GM23338 (cell line): ENCODE measurements around the gene IL23R. TPM values are rescaled to one million over a fixed set of nuclear protein-coding genes. Genes with fewer than 3 reads are reported as not detected.

ENCODE experiments used
- ATAC-seq: fragments of 200-7000 bp; cut with Tn5 transposase; 3 replicates; pipeline ENCODE4 v1.9.1; 2020
- DNase-seq: peaks from one replicate; pipeline ENCODE4 v3.0.0-alpha.2; 2015; ENCODE audit warnings: low spot score
- H2AFZ ChIP-seq: fragments of 200-600 bp; sonication (generic); 2 replicates; pipeline ENCODE4 v1.8.0; 2016; ENCODE audit warnings: antibody characterized with exemption, mild to moderate bottlenecking, moderate library complexity
- H3F3A ChIP-seq: fragments of 200-600 bp; sonication (generic); replicated peaks from 2 replicates; pipeline ENCODE4 v1.8.0; 2017; ENCODE audit warnings: antibody characterized with exemption, mixed run types, low read depth
- H3K27ac ChIP-seq: fragments of 200-600 bp; sonication (generic); 2 replicates; pipeline ENCODE4 v1.6.1; 2016; ENCODE audit warnings: low read depth
- H3K27me3 ChIP-seq: fragments of 200-600 bp; sonication (generic); 2 replicates; pipeline ENCODE4 v1.8.0; 2016; ENCODE audit warnings: mild to moderate bottlenecking, mixed run types, moderate library complexity; ENCODE audit not compliant: insufficient read depth
- H3K36me3 ChIP-seq: fragments of 200-600 bp; sonication (generic); 2 replicates; pipeline ENCODE4 v1.8.0; 2016; ENCODE audit warnings: mild to moderate bottlenecking; ENCODE audit not compliant: insufficient read depth
- H3K4me1 ChIP-seq: fragments of 200-600 bp; sonication (generic); 2 replicates; pipeline ENCODE4 v1.8.0; 2016; ENCODE audit warnings: mild to moderate bottlenecking, moderate library complexity; ENCODE audit not compliant: insufficient read depth
- H3K4me2 ChIP-seq: fragments of 200-600 bp; sonication (generic); 2 replicates; pipeline ENCODE4 v1.7.1; 2017; ENCODE audit warnings: mixed run types
- H3K4me3 ChIP-seq: fragments of 200-600 bp; sonication (generic); 2 replicates; pipeline ENCODE4 v1.6.1; 2016; ENCODE audit warnings: mixed run types
- H3K79me2 ChIP-seq: fragments of 200-600 bp; sonication (generic); replicated peaks from 2 replicates; pipeline ENCODE4 v1.8.0; 2017; ENCODE audit warnings: mild to moderate bottlenecking; ENCODE audit not compliant: insufficient read depth
- H3K9me2 ChIP-seq: fragments of 200-600 bp; sonication (generic); 2 replicates; pipeline ENCODE4 v1.8.0; 2017; ENCODE audit not compliant: insufficient read depth
- H4K20me1 ChIP-seq: fragments of 200-600 bp; sonication (generic); replicated peaks from 2 replicates; pipeline ENCODE4 v1.8.0; 2017; ENCODE audit warnings: mild to moderate bottlenecking; ENCODE audit not compliant: insufficient read depth
- H3K27ac Mint-ChIP-seq: 2 replicates; pipeline ENCODE4 v1.8.0; 2020; ENCODE audit warnings: inconsistent platforms, mild to moderate bottlenecking, moderate library complexity, mixed read lengths
- H3K27me3 Mint-ChIP-seq: 3 replicates; pipeline ENCODE4 v1.8.0; 2022; ENCODE audit warnings: low read depth, mild to moderate bottlenecking, moderate library complexity, mixed read lengths, inconsistent platforms; ENCODE audit not compliant: insufficient read depth, poor library complexity
- H3K36me3 Mint-ChIP-seq: 3 replicates; pipeline ENCODE4 v1.8.0; 2021; ENCODE audit warnings: low read depth, mild to moderate bottlenecking, inconsistent platforms, moderate library complexity, mixed read lengths
- H3K4me1 Mint-ChIP-seq: 3 replicates; pipeline ENCODE4 v1.8.0; 2020; ENCODE audit warnings: mild to moderate bottlenecking, inconsistent platforms, mixed read lengths
- H3K4me3 Mint-ChIP-seq: 3 replicates; pipeline ENCODE4 v1.8.0; 2021; ENCODE audit warnings: moderate library complexity, mild to moderate bottlenecking, inconsistent platforms, mixed read lengths
- H3K9me3 Mint-ChIP-seq: 3 replicates; pipeline ENCODE4 v1.8.0; 2020; ENCODE audit warnings: moderate library complexity, mild to moderate bottlenecking, inconsistent platforms, mixed read lengths
- CREB1 ChIP-seq: fragments of 250-450 bp; sonication (Bioruptor Pico); IDR thresholded peaks from 2 replicates; pipeline ENCODE4 v1.5.0; 2020; ENCODE audit warnings: low read depth, mild to moderate bottlenecking, moderate library complexity
- EZH2 ChIP-seq: fragments of 200-600 bp; sonication (generic); IDR thresholded peaks from one replicate; pipeline ENCODE4 v1.8.0; 2017; ENCODE audit warnings: antibody characterized with exemption, mild to moderate bottlenecking, low read depth; ENCODE audit not compliant: unreplicated experiment
- EZH2phosphoT487 ChIP-seq: fragments of 200-600 bp; sonication (generic); IDR thresholded peaks from one replicate; pipeline ENCODE4 v1.8.1; 2018; ENCODE audit warnings: antibody characterized with exemption; ENCODE audit not compliant: unreplicated experiment
- JUNB ChIP-seq: IDR thresholded peaks from one replicate; pipeline ENCODE4 v1.6.1; 2016; ENCODE audit warnings: antibody characterized with exemption; ENCODE audit not compliant: unreplicated experiment
- NANOG ChIP-seq: IDR thresholded peaks from 2 replicates; pipeline ENCODE4 v1.6.1; 2016; ENCODE audit warnings: antibody characterized with exemption, borderline replicate concordance
- POLR2AphosphoS5 ChIP-seq: IDR thresholded peaks from 2 replicates; pipeline ENCODE4 v1.6.1; 2016; ENCODE audit warnings: antibody characterized with exemption, low read depth
- ZNF114 ChIP-seq: fragments of 250-450 bp; sonication (Bioruptor Pico); IDR thresholded peaks from 2 replicates; pipeline ENCODE4 v1.5.0; 2020; ENCODE audit warnings: mild to moderate bottlenecking, moderate library complexity
- ZNF331 ChIP-seq: fragments of 250-450 bp; sonication (Bioruptor Pico); IDR thresholded peaks from 2 replicates; pipeline ENCODE4 v1.5.0; 2020; ENCODE audit warnings: low read depth, mild to moderate bottlenecking, moderate library complexity
- long read RNA-seq: library from polyadenylated mRNA; unstranded; transcript quantifications from one replicate; pipeline ENCODE4 v2.0.0, GENCODE V29; 2020; ENCODE audit not compliant: unreplicated experiment
- polyA plus RNA-seq: library from polyadenylated mRNA; unstranded; fragments of >200 nt; fragmentation: Nextera tagmentation; extraction: Ambion mirVana; gene quantifications from 2 replicates; pipeline ENCODE4 v1.2.1, GENCODE V29; 2016
- total RNA-seq: library from RNA; depleted of rRNA; stranded (reverse); fragments of >200 nt; shearing (Covaris generic); gene quantifications from 2 replicates; pipeline ENCODE4 v1.2.3, GENCODE V29; 2014; rRNA removed
- TF ChIP-seq, protein P1 (sequence below): IDR thresholded peaks from 2 replicates; pipeline ENCODE4 v1.6.1; 2016; ENCODE audit warnings: antibody characterized with exemption
- TF ChIP-seq, protein P2 (sequence below), 2 experiments: fragments of 200-600 bp in 1 of 2; sonication (generic) in 1 of 2; conservative IDR thresholded peaks; 2 replicates each; pipeline versions ENCODE4 v1.5.1 to v1.6.1; 2016 to 2017; ENCODE audit warnings: antibody characterized with exemption in 2 of 2, low read depth in 2 of 2, mild to moderate bottlenecking in 2 of 2, moderate library complexity in 1 of 2
- TF ChIP-seq, protein P3 (sequence below): fragments of 250-450 bp; sonication (Bioruptor Pico); IDR thresholded peaks from 2 replicates; pipeline ENCODE4 v1.5.0; 2020; ENCODE audit warnings: mild to moderate bottlenecking, moderate library complexity
- TF ChIP-seq, protein P4 (sequence below): IDR thresholded peaks from one replicate; pipeline ENCODE4 v1.6.1; 2018; ENCODE audit warnings: antibody characterized with exemption; ENCODE audit not compliant: unreplicated experiment

IL23R gene, protein sequence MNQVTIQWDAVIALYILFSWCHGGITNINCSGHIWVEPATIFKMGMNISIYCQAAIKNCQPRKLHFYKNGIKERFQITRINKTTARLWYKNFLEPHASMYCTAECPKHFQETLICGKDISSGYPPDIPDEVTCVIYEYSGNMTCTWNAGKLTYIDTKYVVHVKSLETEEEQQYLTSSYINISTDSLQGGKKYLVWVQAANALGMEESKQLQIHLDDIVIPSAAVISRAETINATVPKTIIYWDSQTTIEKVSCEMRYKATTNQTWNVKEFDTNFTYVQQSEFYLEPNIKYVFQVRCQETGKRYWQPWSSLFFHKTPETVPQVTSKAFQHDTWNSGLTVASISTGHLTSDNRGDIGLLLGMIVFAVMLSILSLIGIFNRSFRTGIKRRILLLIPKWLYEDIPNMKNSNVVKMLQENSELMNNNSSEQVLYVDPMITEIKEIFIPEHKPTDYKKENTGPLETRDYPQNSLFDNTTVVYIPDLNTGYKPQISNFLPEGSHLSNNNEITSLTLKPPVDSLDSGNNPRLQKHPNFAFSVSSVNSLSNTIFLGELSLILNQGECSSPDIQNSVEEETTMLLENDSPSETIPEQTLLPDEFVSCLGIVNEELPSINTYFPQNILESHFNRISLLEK
- total RNA-seq (not detected in 2 replicates), polyA plus RNA-seq (not detected in 2 replicates)
- long read RNA-seq, result 0 reads

DNA sequence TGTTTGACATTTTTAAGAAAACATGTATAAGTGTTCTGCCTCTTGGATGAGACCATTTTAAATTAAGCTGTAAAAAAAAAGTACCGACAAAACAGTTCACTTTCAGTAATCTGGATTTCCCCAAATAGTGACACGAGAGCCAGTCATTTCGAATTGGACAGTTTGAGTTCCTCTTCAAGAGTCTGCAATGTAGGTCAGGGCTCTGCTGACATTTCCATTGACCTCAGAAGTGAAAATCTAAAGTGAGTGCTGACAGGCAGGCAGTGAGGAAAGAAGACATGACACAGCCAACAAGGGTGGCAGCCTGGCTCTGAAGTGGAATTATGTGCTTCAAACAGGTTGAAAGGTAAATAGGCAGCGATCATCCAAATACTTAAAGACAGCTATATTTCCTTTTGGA is at the start of gene IL23R:
Gene IL23R (plus strand): TSS at position 259 of the 400 bp plus-strand sequence. CDS start 1,667 bp downstream, outside the sequence.
- H3K4me1 ChIP-seq, result no peaks in the 10 kb centered on the region
- no peaks in the 10 kb centered on the region for H3K79me2 ChIP-seq
- H3K27me3 Mint-ChIP-seq, result peaks cover 4% of the 10 kb centered on the region
- H3K4me3 Mint-ChIP-seq, result no peak within 1 kb of the TSS
- ATAC-seq, result no peak
- no peaks in the 10 kb centered on the region for H3F3A ChIP-seq
- H3K4me3 ChIP-seq, result no peak within 1 kb of the TSS
- 0 out of 2 replicates have a peak within 1 kb of the TSS, but pooled peaks have one; percentile 49 for H2AFZ ChIP-seq
- H3K27me3 ChIP-seq, result no peaks in the 10 kb centered on the region
- no peaks in the 10 kb centered on the region for H3K9me2 ChIP-seq
- H3K4me2 ChIP-seq, result no peak within 1 kb of the TSS
- H3K36me3 Mint-ChIP-seq, result no peaks in the 10 kb centered on the region
- DNase-seq, result no peak
- H3K27ac Mint-ChIP-seq, result no peak within 1 kb of the TSS
- H4K20me1 ChIP-seq, result no peaks in the 10 kb centered on the region
- no peaks in the 10 kb centered on the region for H3K36me3 ChIP-seq
- TF ChIP-seq, protein P1, sequence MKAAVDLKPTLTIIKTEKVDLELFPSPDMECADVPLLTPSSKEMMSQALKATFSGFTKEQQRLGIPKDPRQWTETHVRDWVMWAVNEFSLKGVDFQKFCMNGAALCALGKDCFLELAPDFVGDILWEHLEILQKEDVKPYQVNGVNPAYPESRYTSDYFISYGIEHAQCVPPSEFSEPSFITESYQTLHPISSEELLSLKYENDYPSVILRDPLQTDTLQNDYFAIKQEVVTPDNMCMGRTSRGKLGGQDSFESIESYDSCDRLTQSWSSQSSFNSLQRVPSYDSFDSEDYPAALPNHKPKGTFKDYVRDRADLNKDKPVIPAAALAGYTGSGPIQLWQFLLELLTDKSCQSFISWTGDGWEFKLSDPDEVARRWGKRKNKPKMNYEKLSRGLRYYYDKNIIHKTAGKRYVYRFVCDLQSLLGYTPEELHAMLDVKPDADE, result no peak
- TF ChIP-seq EZH2 (no peak), ZNF114 (CRISPR knock-in tag) (no peak), NANOG (no peak), ZNF331 (CRISPR knock-in tag) (no peak), JUNB (no peak), CREB1 (CRISPR knock-in tag) (no peak), POLR2AphosphoS5 (no peak), EZH2phosphoT487 (no peak)
- TF ChIP-seq, protein P2, sequence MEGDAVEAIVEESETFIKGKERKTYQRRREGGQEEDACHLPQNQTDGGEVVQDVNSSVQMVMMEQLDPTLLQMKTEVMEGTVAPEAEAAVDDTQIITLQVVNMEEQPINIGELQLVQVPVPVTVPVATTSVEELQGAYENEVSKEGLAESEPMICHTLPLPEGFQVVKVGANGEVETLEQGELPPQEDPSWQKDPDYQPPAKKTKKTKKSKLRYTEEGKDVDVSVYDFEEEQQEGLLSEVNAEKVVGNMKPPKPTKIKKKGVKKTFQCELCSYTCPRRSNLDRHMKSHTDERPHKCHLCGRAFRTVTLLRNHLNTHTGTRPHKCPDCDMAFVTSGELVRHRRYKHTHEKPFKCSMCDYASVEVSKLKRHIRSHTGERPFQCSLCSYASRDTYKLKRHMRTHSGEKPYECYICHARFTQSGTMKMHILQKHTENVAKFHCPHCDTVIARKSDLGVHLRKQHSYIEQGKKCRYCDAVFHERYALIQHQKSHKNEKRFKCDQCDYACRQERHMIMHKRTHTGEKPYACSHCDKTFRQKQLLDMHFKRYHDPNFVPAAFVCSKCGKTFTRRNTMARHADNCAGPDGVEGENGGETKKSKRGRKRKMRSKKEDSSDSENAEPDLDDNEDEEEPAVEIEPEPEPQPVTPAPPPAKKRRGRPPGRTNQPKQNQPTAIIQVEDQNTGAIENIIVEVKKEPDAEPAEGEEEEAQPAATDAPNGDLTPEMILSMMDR (conservative IDR thresholded peaks at IDR 0.05; ENCODE audit: low read depth in 2 of 2), result no peak
- TF ChIP-seq, protein P3, sequence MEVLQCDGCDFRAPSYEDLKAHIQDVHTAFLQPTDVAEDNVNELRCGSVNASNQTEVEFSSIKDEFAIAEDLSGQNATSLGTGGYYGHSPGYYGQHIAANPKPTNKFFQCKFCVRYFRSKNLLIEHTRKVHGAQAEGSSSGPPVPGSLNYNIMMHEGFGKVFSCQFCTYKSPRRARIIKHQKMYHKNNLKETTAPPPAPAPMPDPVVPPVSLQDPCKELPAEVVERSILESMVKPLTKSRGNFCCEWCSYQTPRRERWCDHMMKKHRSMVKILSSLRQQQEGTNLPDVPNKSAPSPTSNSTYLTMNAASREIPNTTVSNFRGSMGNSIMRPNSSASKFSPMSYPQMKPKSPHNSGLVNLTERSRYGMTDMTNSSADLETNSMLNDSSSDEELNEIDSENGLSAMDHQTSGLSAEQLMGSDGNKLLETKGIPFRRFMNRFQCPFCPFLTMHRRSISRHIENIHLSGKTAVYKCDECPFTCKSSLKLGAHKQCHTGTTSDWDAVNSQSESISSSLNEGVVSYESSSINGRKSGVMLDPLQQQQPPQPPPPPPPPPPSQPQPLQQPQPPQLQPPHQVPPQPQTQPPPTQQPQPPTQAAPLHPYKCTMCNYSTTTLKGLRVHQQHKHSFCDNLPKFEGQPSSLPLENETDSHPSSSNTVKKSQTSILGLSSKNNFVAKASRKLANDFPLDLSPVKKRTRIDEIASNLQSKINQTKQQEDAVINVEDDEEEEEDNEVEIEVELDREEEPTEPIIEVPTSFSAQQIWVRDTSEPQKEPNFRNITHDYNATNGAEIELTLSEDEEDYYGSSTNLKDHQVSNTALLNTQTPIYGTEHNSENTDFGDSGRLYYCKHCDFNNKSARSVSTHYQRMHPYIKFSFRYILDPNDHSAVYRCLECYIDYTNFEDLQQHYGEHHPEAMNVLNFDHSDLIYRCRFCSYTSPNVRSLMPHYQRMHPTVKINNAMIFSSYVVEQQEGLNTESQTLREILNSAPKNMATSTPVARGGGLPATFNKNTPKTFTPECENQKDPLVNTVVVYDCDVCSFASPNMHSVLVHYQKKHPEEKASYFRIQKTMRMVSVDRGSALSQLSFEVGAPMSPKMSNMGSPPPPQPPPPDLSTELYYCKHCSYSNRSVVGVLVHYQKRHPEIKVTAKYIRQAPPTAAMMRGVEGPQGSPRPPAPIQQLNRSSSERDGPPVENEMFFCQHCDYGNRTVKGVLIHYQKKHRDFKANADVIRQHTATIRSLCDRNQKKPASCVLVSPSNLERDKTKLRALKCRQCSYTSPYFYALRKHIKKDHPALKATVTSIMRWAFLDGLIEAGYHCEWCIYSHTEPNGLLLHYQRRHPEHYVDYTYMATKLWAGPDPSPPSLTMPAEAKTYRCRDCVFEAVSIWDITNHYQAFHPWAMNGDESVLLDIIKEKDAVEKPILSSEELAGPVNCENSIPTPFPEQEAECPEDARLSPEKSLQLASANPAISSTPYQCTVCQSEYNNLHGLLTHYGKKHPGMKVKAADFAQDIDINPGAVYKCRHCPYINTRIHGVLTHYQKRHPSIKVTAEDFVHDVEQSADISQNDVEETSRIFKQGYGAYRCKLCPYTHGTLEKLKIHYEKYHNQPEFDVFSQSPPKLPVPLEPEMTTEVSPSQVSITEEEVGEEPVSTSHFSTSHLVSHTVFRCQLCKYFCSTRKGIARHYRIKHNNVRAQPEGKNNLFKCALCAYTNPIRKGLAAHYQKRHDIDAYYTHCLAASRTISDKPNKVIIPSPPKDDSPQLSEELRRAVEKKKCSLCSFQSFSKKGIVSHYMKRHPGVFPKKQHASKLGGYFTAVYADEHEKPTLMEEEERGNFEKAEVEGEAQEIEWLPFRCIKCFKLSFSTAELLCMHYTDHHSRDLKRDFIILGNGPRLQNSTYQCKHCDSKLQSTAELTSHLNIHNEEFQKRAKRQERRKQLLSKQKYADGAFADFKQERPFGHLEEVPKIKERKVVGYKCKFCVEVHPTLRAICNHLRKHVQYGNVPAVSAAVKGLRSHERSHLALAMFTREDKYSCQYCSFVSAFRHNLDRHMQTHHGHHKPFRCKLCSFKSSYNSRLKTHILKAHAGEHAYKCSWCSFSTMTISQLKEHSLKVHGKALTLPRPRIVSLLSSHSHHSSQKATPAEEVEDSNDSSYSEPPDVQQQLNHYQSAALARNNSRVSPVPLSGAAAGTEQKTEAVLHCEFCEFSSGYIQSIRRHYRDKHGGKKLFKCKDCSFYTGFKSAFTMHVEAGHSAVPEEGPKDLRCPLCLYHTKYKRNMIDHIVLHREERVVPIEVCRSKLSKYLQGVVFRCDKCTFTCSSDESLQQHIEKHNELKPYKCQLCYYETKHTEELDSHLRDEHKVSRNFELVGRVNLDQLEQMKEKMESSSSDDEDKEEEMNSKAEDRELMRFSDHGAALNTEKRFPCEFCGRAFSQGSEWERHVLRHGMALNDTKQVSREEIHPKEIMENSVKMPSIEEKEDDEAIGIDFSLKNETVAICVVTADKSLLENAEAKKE, result no peak
- TF ChIP-seq, protein P4, sequence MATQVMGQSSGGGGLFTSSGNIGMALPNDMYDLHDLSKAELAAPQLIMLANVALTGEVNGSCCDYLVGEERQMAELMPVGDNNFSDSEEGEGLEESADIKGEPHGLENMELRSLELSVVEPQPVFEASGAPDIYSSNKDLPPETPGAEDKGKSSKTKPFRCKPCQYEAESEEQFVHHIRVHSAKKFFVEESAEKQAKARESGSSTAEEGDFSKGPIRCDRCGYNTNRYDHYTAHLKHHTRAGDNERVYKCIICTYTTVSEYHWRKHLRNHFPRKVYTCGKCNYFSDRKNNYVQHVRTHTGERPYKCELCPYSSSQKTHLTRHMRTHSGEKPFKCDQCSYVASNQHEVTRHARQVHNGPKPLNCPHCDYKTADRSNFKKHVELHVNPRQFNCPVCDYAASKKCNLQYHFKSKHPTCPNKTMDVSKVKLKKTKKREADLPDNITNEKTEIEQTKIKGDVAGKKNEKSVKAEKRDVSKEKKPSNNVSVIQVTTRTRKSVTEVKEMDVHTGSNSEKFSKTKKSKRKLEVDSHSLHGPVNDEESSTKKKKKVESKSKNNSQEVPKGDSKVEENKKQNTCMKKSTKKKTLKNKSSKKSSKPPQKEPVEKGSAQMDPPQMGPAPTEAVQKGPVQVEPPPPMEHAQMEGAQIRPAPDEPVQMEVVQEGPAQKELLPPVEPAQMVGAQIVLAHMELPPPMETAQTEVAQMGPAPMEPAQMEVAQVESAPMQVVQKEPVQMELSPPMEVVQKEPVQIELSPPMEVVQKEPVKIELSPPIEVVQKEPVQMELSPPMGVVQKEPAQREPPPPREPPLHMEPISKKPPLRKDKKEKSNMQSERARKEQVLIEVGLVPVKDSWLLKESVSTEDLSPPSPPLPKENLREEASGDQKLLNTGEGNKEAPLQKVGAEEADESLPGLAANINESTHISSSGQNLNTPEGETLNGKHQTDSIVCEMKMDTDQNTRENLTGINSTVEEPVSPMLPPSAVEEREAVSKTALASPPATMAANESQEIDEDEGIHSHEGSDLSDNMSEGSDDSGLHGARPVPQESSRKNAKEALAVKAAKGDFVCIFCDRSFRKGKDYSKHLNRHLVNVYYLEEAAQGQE, result no peak
- no peaks in the 10 kb centered on the region for H3K9me3 Mint-ChIP-seq
- no peaks in the 10 kb centered on the region for H3K4me1 Mint-ChIP-seq
- H3K27ac ChIP-seq, result no peak within 1 kb of the TSS
